ENCODE data around the gene ENO2.
A peak's percentile ranks its signal among the peaks of the same experiment; 100 is the strongest.

The ENO2 gene

GRCh38 chr12:6952121-6952862 is 37.9 kb downstream of the ENO2 start:
- H3K27me3 ChIP-seq (ENCODE audit: control insufficient read depth, insufficient read depth, low read length) = no peaks in the 10 kb centered on the region
- no peak overlapping the region for H3K27ac ChIP-seq (ENCODE audit: low read depth, low read length)
- H3K36me3 ChIP-seq (ENCODE audit: control insufficient read depth, insufficient read depth, low read length) = peaks cover 2% of the 10 kb centered on the region
- H3K4me1 ChIP-seq (ENCODE audit: control insufficient read depth, insufficient read depth, low read length) = no peaks in the 10 kb centered on the region
- H3K9ac ChIP-seq (ENCODE audit: low read length) = peak overlapping the region; percentile 39
- peak overlapping the region; percentile 62 for H3K4me3 ChIP-seq (ENCODE audit: low read length)

- peaks cover 2% of the 10 kb centered on the region for H3K36me3 ChIP-seq (ENCODE audit: control insufficient read depth, insufficient read depth, low read length)
These were observed 38.6 kb downstream of the ENO2 start for GRCh38 chr12:6952863-6953441.

GRCh38 chr12:6953442-6954315 is 39.3 kb downstream of the ENO2 start:
- peaks cover 2% of the 10 kb centered on the region for H3K36me3 ChIP-seq (ENCODE audit: control insufficient read depth, insufficient read depth, low read length)
- H3K9ac ChIP-seq (ENCODE audit: low read length) = peak overlapping the region; percentile 38
- peak overlapping the region; percentile 62 for H3K4me3 ChIP-seq (ENCODE audit: low read length)
- no peaks in the 10 kb centered on the region for H3K27me3 ChIP-seq (ENCODE audit: control insufficient read depth, insufficient read depth, low read length)
- H3K27ac ChIP-seq (ENCODE audit: low read depth, low read length) = no peak overlapping the region
- no peaks in the 10 kb centered on the region for H3K4me1 ChIP-seq (ENCODE audit: control insufficient read depth, insufficient read depth, low read length)

More at GRCh38 chr12:6952863-6953441, 38.6 kb downstream of the ENO2 start:
- Histone ChIP-seq H3K9ac (ENCODE audit: low read length) (peak overlapping the region; percentile 38), H3K27ac (ENCODE audit: low read depth, low read length) (no peak overlapping the region), H3K4me3 (ENCODE audit: low read length) (peak overlapping the region; percentile 62), H3K4me1 (ENCODE audit: control insufficient read depth, insufficient read depth, low read length) (no peaks in the 10 kb centered on the region), H3K27me3 (ENCODE audit: control insufficient read depth, insufficient read depth, low read length) (no peaks in the 10 kb centered on the region)

GRCh38 chr12:6954316-6955107 is 40.1 kb downstream of the ENO2 start:
- no peaks in the 10 kb centered on the region for H3K4me1 ChIP-seq (ENCODE audit: control insufficient read depth, insufficient read depth, low read length)
- no peak overlapping the region for H3K9ac ChIP-seq (ENCODE audit: low read length)
- peaks cover 2% of the 10 kb centered on the region for H3K36me3 ChIP-seq (ENCODE audit: control insufficient read depth, insufficient read depth, low read length)
- peak overlapping the region; percentile 57 for H3K4me3 ChIP-seq (ENCODE audit: low read length)
- H3K27ac ChIP-seq (ENCODE audit: low read depth, low read length) = no peak overlapping the region
- no peaks in the 10 kb centered on the region for H3K27me3 ChIP-seq (ENCODE audit: control insufficient read depth, insufficient read depth, low read length)

GRCh38 chr12:6955108-6956020 is 41.0 kb downstream of the ENO2 start:
- no peaks in the 10 kb centered on the region for H3K27me3 ChIP-seq (ENCODE audit: control insufficient read depth, insufficient read depth, low read length)
- H3K9ac ChIP-seq (ENCODE audit: low read length) = no peak overlapping the region
- H3K4me3 ChIP-seq (ENCODE audit: low read length) = no peak overlapping the region
- H3K27ac ChIP-seq (ENCODE audit: low read depth, low read length) = no peak overlapping the region
- H3K4me1 ChIP-seq (ENCODE audit: control insufficient read depth, insufficient read depth, low read length) = no peaks in the 10 kb centered on the region
- H3K36me3 ChIP-seq (ENCODE audit: control insufficient read depth, insufficient read depth, low read length) = peaks cover 2% of the 10 kb centered on the region

DNA sequence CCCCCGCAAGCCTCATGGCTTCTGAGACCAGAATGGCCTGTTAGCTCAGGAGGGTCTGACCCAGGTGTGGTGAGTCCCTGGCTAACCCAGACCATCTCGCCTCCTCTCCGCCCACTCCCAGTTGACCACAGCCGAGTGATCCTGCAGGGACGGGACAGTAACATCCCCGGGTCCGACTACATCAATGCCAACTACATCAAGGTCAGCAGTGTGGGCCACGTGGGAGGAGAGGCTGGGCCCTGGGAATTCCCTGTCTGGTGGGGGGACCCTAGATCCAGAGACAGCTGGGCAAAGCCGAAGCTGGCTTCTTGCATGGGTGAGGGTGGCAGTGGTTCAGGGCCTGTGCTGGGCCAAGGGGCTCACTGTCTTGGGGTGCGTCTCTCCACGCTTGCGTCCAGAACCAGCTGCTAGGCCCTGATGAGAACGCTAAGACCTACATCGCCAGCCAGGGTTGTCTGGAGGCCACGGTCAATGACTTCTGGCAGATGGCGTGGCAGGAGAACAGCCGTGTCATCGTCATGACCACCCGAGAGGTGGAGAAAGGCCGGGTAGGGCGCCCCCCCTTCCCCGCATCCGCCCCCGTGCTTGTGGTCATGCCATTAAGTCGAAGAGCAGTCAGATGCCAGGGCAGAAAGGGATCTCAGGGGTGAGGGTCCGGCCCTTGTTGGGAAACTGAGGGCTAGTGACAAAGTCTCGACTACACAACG is 41.8 kb downstream of the ENO2 start:
- peaks cover 2% of the 10 kb centered on the region for H3K36me3 ChIP-seq (ENCODE audit: control insufficient read depth, insufficient read depth, low read length)
- no peak overlapping the region for H3K27ac ChIP-seq (ENCODE audit: low read depth, low read length)
- H3K27me3 ChIP-seq (ENCODE audit: control insufficient read depth, insufficient read depth, low read length) = no peaks in the 10 kb centered on the region
- H3K4me1 ChIP-seq (ENCODE audit: control insufficient read depth, insufficient read depth, low read length) = peaks cover under 1% of the 10 kb centered on the region
- no peak overlapping the region for H3K4me3 ChIP-seq (ENCODE audit: low read length)
- H3K9ac ChIP-seq (ENCODE audit: low read length) = no peak overlapping the region

DNA sequence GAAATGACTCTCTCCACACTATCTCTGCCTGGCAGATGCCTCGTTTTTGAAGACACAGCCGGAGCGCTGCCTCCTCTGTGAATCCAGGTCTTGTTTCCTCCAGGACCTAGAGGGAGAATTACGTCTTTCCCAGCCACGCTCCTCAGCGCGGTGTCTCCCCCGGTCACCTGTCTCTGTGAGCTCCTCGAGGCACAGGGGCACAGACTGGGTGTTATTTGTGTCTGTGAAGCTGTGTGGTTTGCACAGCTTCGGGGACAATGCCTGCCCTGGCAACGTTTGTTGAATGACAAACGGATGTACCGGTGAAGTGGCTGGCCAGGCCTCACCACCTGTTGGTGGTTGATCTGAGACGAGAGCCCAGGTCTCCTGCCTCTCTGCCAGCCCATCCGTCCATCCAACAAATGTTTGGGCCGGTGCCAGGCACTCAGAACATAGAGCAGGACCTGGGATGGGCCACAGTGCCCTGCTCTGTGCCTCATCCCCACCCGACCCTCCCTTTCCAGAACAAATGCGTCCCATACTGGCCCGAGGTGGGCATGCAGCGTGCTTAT is 42.8 kb downstream of the ENO2 start:
- no peaks in the 10 kb centered on the region for H3K27me3 ChIP-seq (ENCODE audit: control insufficient read depth, insufficient read depth, low read length)
- no peak overlapping the region for H3K27ac ChIP-seq (ENCODE audit: low read depth, low read length)
- H3K9ac ChIP-seq (ENCODE audit: low read length) = no peak overlapping the region
- peaks cover 11% of the 10 kb centered on the region for H3K4me1 ChIP-seq (ENCODE audit: control insufficient read depth, insufficient read depth, low read length)
- H3K4me3 ChIP-seq (ENCODE audit: low read length) = no peak overlapping the region
- peaks cover 2% of the 10 kb centered on the region for H3K36me3 ChIP-seq (ENCODE audit: control insufficient read depth, insufficient read depth, low read length)

GRCh38 chr12:6957741-6958608 is 43.6 kb downstream of the ENO2 start:
- H3K4me1 ChIP-seq (ENCODE audit: control insufficient read depth, insufficient read depth, low read length) = peaks cover 12% of the 10 kb centered on the region

GRCh38 chr12:6958609-6959057 is 44.3 kb downstream of the ENO2 start:
- Histone ChIP-seq H3K4me1 (ENCODE audit: control insufficient read depth, insufficient read depth, low read length) (peaks cover 12% of the 10 kb centered on the region), H3K27ac (ENCODE audit: low read depth, low read length) (no peak overlapping the region), H3K4me3 (ENCODE audit: low read length) (no peak overlapping the region)

More at GRCh38 chr12:6957741-6958608, 43.6 kb downstream of the ENO2 start:
- Histone ChIP-seq H3K4me3 (ENCODE audit: low read length) (no peak overlapping the region), H3K27me3 (ENCODE audit: control insufficient read depth, insufficient read depth, low read length) (no peaks in the 10 kb centered on the region), H3K27ac (ENCODE audit: low read depth, low read length) (no peak overlapping the region), H3K36me3 (ENCODE audit: control insufficient read depth, insufficient read depth, low read length) (peaks cover 2% of the 10 kb centered on the region), H3K9ac (ENCODE audit: low read length) (no peak overlapping the region)

More at GRCh38 chr12:6958609-6959057, 44.3 kb downstream of the ENO2 start:
- Histone ChIP-seq H3K36me3 (ENCODE audit: control insufficient read depth, insufficient read depth, low read length) (peaks cover 2% of the 10 kb centered on the region), H3K9ac (ENCODE audit: low read length) (no peak overlapping the region), H3K27me3 (ENCODE audit: control insufficient read depth, insufficient read depth, low read length) (no peaks in the 10 kb centered on the region)
